NB4 (cell line): ENCODE data around the gene XYLT1.

Experiments used
- POLR2A ChIP-seq: IDR thresholded peaks from 2 replicates; pipeline ENCODE4 v1.6.1; 2011; ENCODE audit warnings: mild to moderate bottlenecking; ENCODE audit not compliant: insufficient read length; ENCODE audit errors: extremely low read depth
- TF ChIP-seq, protein P1 (sequence below): IDR thresholded peaks from one replicate; pipeline ENCODE4 v1.5.1; 2012; ENCODE audit warnings: low read depth, low read length

DNA sequence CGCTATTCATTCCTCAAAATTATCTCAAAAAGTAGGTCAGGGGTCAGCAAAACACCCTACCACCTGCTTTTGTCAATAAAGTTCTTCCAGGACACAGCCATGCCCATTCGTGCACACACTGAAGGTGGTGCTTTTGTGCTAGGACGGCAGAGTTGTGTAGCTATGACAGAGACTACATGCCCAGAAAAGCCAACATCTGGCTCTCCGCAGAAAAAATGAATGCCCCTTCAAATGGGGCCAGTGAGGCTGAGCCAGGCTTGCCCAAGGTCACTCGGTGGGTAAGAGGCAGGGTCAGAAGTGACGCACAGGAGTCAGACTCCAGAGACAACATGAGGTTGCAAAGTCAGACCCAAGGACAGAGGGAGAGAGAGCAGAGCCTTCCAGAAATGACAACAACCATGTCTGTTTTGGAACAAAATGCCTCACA, 200.1 kb downstream of the XYLT1 start:
- TF ChIP-seq, protein P1, sequence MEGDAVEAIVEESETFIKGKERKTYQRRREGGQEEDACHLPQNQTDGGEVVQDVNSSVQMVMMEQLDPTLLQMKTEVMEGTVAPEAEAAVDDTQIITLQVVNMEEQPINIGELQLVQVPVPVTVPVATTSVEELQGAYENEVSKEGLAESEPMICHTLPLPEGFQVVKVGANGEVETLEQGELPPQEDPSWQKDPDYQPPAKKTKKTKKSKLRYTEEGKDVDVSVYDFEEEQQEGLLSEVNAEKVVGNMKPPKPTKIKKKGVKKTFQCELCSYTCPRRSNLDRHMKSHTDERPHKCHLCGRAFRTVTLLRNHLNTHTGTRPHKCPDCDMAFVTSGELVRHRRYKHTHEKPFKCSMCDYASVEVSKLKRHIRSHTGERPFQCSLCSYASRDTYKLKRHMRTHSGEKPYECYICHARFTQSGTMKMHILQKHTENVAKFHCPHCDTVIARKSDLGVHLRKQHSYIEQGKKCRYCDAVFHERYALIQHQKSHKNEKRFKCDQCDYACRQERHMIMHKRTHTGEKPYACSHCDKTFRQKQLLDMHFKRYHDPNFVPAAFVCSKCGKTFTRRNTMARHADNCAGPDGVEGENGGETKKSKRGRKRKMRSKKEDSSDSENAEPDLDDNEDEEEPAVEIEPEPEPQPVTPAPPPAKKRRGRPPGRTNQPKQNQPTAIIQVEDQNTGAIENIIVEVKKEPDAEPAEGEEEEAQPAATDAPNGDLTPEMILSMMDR, result no peak
- no peak for TF ChIP-seq POLR2A
